ENCODE measurements around the gene GNAI1.

The GNAI1 gene

DNA sequence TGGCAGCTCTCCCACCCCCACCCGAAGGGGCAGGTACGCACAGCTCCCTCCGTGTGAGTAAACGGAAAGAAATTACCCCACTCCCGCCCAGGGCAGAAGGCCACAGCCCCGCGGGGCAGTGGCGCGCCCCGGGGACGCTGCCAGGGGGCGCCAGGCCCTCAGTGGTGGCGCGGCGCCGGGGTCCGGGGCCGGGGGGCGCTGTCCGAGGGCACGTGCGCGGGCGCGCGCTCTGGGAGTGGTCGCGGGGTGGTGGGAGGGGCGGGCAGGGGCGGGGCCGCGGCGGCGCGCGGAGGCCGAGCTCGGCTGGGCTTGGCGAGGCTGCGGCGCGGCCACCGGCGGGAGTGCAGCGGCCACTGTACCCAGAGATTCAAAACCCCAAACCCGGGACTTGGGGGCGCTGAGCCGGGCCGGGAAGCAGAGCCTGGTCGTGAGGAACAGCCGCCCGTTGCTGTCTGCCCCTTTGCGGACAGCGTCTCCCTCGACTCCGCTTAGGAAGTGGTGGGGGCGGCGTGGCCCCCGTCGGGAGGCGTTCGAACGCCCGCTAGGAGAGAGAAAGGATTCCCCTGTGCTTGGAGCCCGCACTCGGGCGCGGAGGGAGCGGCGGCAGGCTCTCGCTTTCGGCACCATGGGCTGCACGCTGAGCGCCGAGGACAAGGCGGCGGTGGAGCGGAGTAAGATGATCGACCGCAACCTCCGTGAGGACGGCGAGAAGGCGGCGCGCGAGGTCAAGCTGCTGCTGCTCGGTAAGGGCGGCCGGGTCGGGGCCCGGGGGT is at the start of gene GNAI1:
TSS of gene GNAI1 (plus strand) at position 296 of the 773 bp plus-strand sequence. CDS start at position 626, 330 bp downstream.
- DNase-seq: peak; percentile 77

DNA sequence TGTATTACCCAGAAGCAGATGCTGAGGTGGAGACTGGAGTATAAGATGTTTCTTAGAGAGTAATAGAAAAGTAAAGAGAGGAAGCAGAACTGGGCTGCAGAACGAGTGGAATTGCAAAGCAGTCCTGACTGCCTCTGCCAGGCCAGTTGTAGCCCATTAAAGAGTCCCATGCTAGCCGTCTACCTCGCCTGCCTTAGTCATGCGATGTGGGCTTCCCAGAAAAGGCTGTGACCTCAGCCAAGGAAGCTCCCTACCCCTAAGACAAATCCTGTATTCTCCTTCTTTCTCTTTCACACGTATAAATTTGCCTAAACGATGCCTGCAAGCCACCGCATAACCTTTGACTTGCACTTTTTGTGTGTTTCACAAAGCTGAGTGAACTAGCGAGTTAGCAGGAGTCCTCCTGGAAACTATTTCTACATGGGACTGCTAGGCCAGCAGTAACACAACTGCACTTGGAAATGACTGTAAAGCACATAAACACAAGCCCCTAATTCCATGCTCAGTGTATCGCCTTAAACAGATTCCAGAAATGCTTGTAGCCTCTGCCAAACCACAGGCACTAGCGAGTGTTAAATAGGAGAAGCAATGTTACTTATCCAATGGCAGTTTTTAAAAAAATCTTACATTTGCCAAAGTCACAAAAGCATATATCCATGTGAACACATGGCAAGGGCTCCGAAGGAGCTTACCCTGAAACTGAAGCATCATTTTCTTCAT is 47.4 kb upstream of the GNAI1 start:
- no peak for DNase-seq

GRCh38 chr7:80087771-80088170 is 46.9 kb upstream of the GNAI1 start:
- DNase-seq: no peak

- DNase-seq: no peak
Observed at GRCh38 chr7:80088705-80089104, 45.9 kb upstream of the GNAI1 start.

DNA sequence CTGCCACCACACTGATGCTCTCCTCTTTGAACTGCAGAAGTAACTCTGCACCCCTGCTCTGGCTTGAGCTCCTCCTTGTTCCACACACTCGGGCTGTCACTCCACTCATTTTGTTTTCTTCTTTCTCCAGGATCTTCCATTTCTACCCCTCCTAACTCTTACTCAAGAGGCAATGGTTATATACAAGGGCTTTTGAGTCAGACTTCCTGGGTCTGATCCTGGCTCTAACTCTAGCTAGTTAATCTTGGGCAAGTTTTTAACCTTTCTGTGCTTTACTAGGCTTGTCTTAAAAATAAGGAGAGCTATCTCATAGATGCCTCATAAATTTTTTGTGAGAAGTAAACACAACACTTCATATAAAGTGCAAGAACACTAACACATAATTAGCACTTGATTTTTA is 45.3 kb upstream of the GNAI1 start:
- DNase-seq: no peak

DNA sequence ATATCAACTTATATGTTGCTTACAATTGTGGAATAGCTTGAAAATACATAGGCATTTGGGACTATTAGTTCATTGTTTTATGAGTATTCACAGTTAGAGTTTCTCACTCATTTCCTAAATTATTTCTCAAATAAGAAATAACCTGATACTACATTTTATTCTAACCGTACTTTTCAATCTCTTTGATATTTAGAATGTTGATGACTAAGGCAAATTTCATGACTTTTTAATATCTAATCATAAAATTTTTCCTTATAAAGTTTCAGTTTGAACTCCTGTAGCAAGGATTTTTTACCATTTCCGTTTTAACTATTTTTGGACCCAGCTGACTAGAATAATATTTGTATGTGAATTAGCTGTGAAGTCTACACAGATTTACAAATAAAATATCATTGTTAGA is 41.3 kb upstream of the GNAI1 start:
- no peak for DNase-seq

DNA sequence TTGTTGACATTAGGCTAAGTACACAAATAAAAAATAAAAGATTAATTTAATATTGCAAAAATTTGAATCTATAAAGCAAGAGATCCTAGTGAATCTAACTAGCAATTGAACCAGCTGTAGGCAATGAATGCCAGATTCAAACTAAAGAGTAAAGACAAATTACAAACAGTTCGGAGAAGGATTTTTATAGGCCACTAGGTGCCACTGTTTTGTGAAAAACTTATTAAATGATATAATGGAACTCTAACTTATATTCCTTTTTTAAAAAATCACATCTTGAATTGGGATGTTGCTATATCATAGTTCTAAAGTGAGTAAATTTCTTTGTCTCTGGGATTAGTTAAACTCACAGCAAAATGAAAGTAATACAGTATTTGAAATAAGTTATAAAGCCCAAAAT is 39.1 kb upstream of the GNAI1 start:
- DNase-seq: no peak

GRCh38 chr7:80097756-80098155 is 36.9 kb upstream of the GNAI1 start:
- no peak for DNase-seq

GRCh38 chr7:80098795-80099194 is 35.8 kb upstream of the GNAI1 start:
- no peak for DNase-seq

- no peak for DNase-seq
Observed at GRCh38 chr7:80100254-80100653, 34.4 kb upstream of the GNAI1 start.

GRCh38 chr7:80105701-80106408 is 28.8 kb upstream of the GNAI1 start:
- no peak for DNase-seq

GRCh38 chr7:80106498-80107113 is 28.0 kb upstream of the GNAI1 start:
- DNase-seq: no peak

DNA sequence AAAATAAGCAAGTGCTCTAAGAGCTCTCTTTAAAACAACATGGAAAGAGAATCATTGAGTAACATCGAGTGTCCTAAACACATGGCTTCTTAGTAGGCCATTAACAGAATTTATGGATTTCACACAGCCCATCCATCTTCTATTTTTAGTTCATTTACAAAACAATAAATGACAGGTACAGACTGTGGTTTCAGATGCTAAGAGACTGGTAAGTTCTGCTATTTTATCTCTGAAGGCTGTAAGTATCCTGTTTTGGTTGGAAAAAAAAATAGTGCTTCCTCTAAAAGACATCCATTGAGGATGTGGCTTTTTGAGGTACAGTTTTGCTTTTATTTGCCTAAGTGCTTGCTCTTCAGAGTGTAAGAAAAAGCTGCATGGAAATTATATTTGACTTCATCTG is 27.4 kb upstream of the GNAI1 start:
- no peak for DNase-seq

DNA sequence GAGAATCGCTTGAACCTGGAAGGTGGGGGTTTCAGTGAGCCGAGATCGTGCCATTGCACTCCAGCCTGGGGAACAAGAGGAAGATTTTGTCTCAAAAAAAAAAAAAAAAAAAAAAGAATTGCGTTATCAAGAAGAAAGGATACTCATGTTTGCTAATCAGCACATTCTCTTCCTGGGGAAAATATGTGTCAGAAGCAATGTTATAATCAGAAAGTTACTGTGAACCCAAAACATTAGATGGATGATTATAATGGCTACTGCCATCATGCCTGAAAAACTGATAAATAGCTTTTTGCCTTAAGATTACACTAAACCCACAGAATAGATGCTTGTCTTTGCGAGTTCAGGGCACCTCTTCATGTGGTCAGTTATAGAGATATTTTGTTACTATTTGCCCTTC is 24.3 kb upstream of the GNAI1 start:
- DNase-seq: no peak

- no peak for DNase-seq
Observed at GRCh38 chr7:80114159-80114558, 20.5 kb upstream of the GNAI1 start.

DNA sequence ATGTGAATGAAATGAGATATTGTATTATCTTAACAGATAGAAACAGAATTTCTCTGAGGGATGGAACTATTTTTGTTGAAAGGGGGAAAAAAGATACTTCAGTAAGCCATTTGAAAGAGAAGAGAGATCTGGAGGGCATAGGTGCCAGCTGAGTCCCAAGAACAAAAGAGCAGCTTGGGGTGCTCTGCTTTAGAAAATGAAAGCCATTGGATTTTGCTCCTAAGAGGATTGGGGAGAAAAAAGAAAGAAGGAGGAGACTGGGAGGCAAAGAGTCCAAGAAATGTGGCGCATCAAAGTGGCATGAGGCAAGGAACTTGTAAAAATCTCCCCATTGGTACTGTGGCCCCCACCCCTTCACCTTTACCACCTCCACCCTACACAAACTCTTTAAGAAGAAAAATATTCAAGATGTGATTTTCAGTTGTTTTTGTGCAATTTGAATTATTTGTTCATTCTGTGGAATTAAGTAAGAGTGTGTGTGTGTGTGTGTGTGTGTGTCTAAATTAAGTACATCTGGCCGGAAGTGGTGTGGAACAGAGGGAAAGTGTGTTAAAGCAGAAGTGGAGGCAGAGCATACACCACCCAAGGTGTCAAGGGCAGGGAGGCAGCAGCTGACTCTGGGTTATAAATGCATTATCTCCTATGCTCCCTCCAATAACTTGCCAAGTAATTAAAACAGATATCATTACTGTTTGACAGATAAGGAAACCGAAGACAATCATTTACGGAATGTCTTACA is 9.9 kb upstream of the GNAI1 start:
- DNase-seq: no peak

DNA sequence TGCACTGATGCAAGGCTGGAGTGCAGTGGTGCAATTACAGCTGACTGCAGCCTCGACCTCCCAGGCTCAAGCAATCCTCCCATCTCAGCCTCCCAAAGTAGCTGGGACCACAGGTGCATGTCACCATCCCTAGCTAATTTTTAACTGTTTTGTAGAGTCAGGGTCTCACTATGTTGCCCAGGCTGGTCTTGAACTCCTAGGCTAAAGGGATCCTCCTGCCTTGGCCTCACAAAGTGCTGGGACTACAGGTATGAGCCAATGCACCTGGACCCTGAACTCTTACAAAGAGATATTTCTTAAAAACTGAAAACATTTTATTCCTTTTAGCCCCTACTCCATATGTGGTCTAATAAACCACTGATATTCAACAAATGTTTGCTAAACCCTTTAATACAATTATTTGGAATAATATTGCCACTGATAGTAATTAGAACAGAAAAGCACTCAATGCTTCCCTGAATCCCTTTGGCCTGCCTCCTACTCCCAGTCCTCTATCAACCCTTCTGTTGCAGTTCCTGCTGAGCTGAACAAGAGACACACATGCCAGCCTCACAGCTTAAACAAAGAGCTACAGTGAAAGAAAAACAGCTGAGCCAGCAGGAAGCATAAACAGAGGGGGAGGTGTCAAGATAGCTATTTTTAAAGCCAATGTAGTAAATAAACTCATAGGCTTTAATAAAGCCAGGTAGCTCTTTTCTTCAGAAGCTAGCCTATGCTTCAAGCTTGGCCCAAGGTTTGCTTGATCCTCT is 7.0 kb upstream of the GNAI1 start:
- peak; percentile 64 for DNase-seq

GRCh38 chr7:80128918-80129317 is 5.7 kb upstream of the GNAI1 start:
- no peak for DNase-seq

DNA sequence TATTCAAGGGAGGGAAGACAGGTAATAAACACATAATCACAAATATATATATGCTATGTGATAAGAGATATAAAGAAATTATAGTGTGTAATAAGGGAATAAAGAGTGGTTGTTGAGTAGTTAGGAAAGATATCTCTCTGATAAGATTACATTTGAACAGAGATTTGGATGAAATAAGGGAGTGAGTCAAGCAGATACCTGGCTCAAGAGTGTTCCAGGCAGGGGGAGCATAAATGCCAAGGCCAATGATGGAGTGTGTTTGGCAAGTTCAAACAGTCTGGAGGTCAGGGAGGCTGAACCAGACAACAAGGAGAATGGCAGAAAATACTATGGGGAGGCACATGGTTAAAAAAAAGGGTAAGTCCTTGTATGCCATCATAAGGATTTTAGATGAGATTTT is 4.8 kb upstream of the GNAI1 start:
- DNase-seq: no peak

GRCh38 chr7:80131675-80132435 is 2.8 kb upstream of the GNAI1 start:
- no peak for DNase-seq

DNA sequence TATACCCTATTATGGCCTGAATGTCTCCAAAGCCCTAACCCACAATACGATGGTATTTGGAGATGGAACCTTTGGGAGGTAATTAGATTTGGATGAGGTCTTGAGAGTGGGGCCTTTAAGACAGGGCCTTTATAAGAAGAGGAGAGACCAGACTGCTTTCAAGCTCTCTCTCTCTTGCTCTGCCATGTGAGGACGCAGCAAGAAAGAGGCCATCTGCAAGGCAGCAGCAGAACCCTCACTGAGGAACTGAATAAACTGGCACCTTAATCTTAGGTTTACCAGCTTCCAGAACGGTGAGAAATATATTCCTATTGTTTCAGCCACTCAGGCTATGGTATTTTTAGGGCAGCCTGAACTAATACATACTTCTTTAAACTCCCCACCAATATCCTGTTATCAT is 2.0 kb upstream of the GNAI1 start:
- no peak for DNase-seq

All from NCI-H774 (cell line).